GM12872 (cell line): ENCODE measurements around the gene ITM2C.

Experiments used
- CTCF ChIP-seq: IDR thresholded peaks from 3 replicates; pipeline ENCODE4 v1.5.1; 2011; ENCODE audit warnings: low read depth, mild to moderate bottlenecking, low read length, moderate library complexity; ENCODE audit not compliant: insufficient read depth

ITM2C gene

GRCh38 chr2:230896346-230897115, 31.8 kb downstream of the ITM2C start:
- no peak for TF ChIP-seq CTCF

GRCh38 chr2:230898016-230898712, 33.4 kb downstream of the ITM2C start:
- TF ChIP-seq CTCF, result no peak

GRCh38 chr2:230898713-230899091, 34.0 kb downstream of the ITM2C start:
- TF ChIP-seq CTCF, result no peak

- TF ChIP-seq CTCF, result no peak
Measured at GRCh38 chr2:230899287-230899686, 34.5 kb downstream of the ITM2C start.

- no peak for TF ChIP-seq CTCF
Measured at GRCh38 chr2:230899786-230900185, 35.0 kb downstream of the ITM2C start.

- no peak for TF ChIP-seq CTCF
Measured at GRCh38 chr2:230900336-230900995, 35.7 kb downstream of the ITM2C start.

- TF ChIP-seq CTCF, result no peak
Measured at GRCh38 chr2:230901006-230901405, 36.3 kb downstream of the ITM2C start.
